Activated CD8-positive, alpha-beta memory T cell treated with anti-CD3 and anti-CD28 coated beads for 24 hours (primary cell): ENCODE data around the gene SRGAP2B.
"Not testable (repeated sequence)": the region's sequence is repeated elsewhere in the genome, so short reads cannot be mapped to it uniquely, and the experiment has no call there.

Source experiments
- DNase-seq: peaks from one replicate; pipeline ENCODE4 v3.0.0-alpha.2; 2020

SRGAP2B gene

DNA sequence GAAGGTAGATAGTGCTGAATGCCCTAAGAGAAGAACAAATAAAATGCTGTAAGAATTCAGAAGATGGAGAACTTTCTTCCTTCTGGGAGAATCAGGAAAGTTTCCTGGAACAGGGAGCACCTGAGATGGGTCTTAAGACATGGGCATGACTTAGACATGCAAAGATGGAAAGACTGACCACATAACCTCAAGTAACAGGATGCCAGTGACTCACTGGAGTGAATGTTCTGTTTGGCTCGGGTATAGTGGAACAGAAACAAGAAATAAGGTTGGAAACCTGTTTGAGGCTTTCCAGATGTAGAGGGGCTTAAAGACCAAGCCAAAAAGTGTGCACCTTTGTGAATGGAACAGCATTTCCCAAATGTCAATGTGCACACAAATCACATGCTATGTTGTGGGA, 102.2 kb downstream of the SRGAP2B start:
- DNase-seq, result not testable (repeated sequence)

- DNase-seq, result not testable (repeated sequence)
Observed at GRCh38 chr1:144990611-144991010, 104.5 kb downstream of the SRGAP2B start.

DNA sequence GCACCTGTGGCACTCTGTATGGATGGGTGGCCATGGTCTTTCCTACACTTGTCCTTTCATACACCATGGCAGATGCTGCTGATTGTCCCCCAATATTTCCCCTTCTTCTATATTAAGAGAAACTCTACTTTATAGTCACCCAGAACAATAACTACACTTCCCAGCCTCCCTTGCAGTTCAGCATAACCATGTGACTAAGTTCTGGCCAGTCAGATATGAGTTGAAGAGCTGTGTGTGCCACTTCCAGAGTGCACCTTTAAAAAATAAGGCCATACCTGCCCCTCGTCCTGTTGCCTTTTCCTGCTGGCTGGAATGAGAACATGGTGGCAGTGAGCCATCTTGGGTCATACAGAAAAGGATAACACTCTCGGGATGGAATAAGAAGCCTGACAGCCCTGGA, 108.0 kb downstream of the SRGAP2B start:
- not testable (repeated sequence) for DNase-seq

- not testable (repeated sequence) for DNase-seq
Observed at GRCh38 chr1:144986171-144986860, 108.8 kb downstream of the SRGAP2B start.

DNA sequence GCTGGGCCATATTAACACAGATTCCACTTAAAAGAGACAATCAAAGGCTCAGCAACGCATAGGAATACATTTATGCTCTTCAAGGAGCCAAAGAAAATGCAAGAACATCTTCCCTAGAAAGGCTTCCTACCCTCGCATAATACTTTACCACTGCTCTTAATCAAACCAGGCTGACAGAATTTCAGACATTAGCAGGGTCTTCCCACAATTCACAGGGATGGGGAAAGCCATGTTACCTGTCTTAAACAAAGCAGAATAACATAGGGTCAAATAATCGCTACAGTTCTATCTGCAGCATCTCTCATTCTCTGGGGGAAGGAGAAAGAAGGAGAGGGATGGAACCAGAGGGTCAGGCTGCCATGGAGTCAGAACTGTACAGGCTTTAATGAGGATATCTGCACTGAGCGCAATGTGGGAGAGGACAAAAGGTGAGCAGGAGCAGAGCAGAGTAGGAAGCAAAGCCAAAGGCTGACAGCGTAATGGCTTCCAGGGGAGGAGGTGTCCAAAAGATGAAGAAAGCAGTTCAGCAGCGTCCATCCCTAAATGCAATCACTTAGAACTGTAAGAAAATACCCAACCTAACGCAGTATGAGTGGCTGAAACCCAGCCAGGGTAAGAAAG, 109.5 kb downstream of the SRGAP2B start:
- DNase-seq, result not testable (repeated sequence)

- DNase-seq, result not testable (repeated sequence)
Observed at GRCh38 chr1:144982802-144983525, 112.2 kb downstream of the SRGAP2B start.

DNA sequence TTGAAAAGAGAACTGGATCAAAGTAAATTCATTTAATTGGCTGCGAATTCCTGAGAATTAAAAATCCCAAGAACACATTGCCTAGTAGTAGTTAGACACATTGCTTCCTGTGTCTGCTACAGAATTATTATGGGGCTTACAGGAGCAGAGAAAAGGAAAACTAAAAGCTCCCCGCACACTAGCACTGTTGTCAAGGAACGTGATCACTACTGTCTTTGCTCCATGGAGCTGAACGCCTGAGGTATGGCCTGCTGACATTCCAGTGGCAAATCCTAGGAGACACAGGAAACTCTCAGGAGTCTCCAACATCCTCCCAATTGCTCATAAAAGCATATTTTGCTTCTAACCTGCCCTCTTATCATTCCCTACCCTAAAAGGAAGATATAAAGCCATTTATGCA, 114.0 kb downstream of the SRGAP2B start:
- not testable (repeated sequence) for DNase-seq

DNA sequence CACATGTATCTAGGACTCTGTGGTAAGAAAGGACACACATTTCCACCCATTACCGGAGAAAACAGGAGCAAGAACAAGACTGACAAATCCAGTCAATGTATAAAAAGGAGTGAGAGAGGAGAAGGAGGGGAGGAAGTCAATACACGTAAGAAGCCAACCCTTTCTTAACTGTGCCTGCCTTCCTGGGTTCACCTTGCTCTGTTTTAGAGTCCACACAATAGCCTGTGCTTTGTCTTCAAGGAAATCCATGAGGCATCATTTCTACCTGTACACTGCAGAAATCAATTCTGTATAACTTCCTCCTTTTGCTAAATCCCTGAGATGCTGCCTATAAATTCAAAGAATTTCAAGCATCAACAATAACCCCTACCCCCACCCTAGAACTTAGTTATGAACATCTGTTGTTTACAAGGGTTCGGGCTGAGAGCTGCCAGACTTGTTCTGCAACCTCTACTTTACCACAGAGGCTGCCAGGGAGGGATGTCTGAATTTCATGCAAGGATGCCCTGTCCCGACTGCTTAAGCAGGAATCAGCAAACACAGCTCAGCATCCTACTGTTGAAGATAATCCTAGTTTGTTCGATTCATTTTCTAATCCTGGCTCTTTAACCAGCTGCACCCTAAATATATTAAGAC, 115.0 kb downstream of the SRGAP2B start:
- not testable (repeated sequence) for DNase-seq

- not testable (repeated sequence) for DNase-seq
Observed at GRCh38 chr1:144977856-144978255, 117.3 kb downstream of the SRGAP2B start.

- DNase-seq, result not testable (repeated sequence)
Observed at GRCh38 chr1:144971936-144972335, 123.2 kb downstream of the SRGAP2B start.

DNA sequence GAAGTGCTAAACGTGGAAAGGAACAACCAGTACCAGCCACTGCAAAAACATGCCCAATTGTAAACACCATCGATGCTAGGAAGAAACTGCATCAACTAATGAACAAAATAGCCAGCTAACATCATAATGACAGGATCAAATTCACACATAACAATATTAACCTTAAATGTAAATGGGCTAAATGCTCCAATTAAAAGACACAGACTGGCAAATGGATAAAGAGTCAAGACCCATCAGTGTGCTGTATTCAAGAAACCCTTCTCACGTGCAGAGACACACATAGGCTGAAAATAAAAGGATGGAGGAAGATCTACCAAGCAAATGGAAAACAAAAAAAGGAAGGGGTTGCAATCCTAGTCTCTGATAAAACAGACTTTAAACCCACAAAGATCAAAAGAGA, 128.6 kb downstream of the SRGAP2B start:
- not testable (repeated sequence) for DNase-seq

GRCh38 chr1:144964765-144965164, 130.4 kb downstream of the SRGAP2B start:
- not testable (repeated sequence) for DNase-seq

GRCh38 chr1:144964186-144964585, 130.9 kb downstream of the SRGAP2B start:
- not testable (repeated sequence) for DNase-seq

GRCh38 chr1:144963571-144963970, 131.6 kb downstream of the SRGAP2B start:
- not testable (repeated sequence) for DNase-seq

DNA sequence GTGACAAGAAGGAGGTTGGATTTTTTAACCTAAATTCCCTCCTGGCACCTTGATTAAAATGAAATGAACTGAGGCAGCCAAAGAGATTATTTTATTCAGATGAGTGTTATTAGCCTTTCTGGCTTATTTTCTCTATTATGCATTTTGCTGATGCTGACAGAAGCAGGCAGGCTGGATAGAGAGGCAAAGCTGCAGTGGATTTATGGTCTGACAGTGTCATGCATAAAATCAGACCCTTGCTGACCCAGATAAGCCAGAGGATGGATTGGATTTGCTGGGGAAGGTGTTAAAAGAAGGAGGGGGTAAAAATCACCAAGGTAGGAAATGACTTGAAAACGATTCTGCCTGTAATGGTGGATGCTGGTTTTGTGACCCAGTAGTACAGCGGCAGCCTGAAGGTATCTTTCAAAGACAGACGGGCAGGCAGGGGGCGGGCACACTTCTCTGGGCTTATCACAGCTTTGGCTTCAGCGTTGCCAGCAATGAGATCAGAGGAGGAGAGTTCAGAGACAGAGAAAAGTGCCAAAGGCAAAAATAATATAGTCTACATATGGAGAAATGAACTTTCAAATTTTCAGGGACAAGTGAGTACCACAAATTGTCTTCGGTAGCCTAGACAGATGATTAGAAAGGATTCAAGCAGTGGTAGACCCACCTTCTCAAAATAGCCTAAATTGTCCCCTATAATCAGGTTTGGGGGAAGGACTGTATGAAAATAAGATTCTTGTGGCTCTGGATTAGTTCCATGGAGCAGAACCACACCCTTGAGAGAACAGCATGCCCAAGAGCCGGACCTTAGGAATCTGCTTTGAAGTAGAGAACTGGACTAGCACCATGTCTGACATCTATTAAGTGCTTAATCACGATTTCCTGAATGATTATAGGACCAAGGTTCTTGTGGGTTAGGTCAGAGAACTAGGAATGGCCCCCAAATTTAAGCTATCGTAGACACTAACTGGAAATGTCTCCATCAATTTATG, 133.2 kb downstream of the SRGAP2B start:
- not testable (repeated sequence) for DNase-seq

DNA sequence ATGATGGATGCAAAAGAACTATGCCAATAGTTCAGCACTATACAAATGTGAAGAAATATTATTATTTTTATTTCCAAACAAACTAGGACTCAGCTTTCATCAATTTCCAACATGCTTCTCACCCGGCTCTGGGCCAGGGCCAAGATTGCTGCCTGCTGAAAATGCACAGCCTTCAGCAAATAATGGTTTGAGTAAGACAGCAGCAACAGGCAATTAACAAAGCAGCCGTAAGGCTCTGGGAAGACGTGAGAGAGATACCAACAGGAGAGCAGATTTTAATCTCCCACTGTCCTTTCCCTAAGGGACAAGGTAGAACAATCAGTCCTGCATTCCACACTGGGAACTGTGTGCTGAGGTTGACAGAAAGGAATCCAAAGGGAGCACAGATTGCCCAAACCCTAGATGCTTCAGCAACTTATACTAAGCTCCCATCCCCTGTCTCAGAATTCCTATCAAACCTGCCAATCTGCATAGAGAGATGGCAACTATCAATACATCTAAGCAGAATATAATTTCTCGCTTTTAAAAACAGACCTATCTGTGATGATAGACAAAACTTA, 134.1 kb downstream of the SRGAP2B start:
- not testable (repeated sequence) for DNase-seq

GRCh38 chr1:144948390-144948789, 146.7 kb downstream of the SRGAP2B start:
- not testable (repeated sequence) for DNase-seq

- DNase-seq, result not testable (repeated sequence)
Observed at GRCh38 chr1:144947495-144947894, 147.6 kb downstream of the SRGAP2B start.

GRCh38 chr1:144946525-144947480, 148.3 kb downstream of the SRGAP2B start:
- DNase-seq, result not testable (repeated sequence)

DNA sequence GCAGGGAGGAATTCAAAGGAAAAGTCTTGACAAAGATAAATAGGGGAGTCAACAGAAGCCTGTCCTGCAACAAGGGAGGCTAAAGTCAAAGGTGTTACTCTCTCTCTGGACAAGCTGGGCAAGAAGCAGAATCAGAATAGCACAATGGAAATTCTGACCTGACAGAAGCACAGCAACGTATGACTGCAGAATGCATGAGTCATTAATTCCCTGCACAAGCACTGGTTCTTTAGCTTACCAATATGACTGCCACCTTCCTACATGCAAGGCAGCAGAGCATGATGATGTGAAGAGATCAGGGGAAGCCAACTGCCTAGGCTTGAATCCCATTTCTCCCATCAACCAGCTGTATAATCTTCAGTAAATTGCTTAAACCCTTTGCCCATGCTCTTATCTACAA, 153.4 kb downstream of the SRGAP2B start:
- not testable (repeated sequence) for DNase-seq
